ENCODE measurements around the gene UCP2. TPM values are rescaled to one million over a fixed set of nuclear protein-coding genes. Genes with fewer than 3 reads are reported as not detected.
A peak's percentile ranks its signal among the peaks of the same experiment; 100 is the strongest.

The UCP2 gene
- total and polyA plus RNA-seq, 9 of the 15 experiments (the other 6 are each of a cell fraction or from before 2014, with no cell fraction given): 19.2 to 216 (median 87.9) TPM

DNA sequence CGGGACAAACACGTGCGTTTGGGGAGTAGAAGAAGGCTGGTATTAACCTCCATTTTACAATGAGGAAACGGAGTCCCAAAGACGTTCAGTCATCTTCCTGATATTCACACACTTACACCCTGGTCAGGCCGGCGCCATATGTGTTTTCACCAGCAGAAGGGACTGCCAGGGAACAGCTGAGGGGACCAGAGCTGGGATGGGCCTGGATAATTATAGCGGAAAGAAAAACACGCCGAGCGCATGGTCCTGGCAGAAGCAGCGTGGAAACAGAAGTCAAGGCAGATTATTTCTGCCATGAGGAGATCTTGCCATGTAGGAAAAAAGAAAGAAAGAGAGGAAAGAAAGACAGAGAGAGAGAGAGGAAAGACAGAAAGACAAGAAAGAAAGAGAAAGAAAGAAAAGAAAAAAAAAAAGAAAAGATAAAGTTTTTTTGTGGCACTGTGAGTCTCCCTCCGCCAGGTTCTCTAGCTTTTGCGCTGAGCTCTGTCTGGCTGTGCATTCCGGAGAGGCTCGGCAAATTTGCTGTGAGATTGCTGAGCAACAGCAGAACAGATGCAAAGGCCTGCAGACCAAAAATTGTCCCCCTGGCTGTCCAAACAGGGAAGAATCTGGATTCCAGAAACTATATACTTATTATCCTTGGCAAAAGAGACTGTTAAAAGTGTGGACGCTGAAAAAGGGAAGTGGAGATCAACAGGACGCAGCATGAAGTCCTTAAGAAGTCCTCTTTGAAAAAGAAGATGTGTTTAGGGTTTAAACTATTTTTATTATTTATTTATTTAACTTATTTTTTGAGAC lies 1.3 kb upstream of the UCP2 start (continued):
- no peak for TF ChIP-seq NFE2L1 (tag; IDR thresholded peaks at IDR 0.05; ENCODE audit: borderline replicate concordance, low read depth)
- no peak for TF ChIP-seq NR2C1 (IDR thresholded peaks at IDR 0.05)
- no peak; the same call in 1 of the 2 replicates for TF ChIP-seq NR2C1 (tag; IDR thresholded peaks at IDR 0.05)
- TF ChIP-seq NCOA1 (IDR thresholded peaks at IDR 0.05; ENCODE audit: low read depth): no peak
- TF ChIP-seq ETV5 (CRISPR knock-in tag; IDR thresholded peaks at IDR 0.05; ENCODE audit: low read depth): no peak
- TF ChIP-seq GTF2A2 (tag; IDR thresholded peaks at IDR 0.05): 0 out of 2 replicates have a peak, but pooled peaks have one; percentile 58
- no peak for TF ChIP-seq ZNF12 (CRISPR knock-in tag; IDR thresholded peaks at IDR 0.05)
- TF ChIP-seq, protein P1, sequence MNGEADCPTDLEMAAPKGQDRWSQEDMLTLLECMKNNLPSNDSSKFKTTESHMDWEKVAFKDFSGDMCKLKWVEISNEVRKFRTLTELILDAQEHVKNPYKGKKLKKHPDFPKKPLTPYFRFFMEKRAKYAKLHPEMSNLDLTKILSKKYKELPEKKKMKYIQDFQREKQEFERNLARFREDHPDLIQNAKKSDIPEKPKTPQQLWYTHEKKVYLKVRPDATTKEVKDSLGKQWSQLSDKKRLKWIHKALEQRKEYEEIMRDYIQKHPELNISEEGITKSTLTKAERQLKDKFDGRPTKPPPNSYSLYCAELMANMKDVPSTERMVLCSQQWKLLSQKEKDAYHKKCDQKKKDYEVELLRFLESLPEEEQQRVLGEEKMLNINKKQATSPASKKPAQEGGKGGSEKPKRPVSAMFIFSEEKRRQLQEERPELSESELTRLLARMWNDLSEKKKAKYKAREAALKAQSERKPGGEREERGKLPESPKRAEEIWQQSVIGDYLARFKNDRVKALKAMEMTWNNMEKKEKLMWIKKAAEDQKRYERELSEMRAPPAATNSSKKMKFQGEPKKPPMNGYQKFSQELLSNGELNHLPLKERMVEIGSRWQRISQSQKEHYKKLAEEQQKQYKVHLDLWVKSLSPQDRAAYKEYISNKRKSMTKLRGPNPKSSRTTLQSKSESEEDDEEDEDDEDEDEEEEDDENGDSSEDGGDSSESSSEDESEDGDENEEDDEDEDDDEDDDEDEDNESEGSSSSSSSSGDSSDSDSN (IDR thresholded peaks at IDR 0.05; ENCODE audit: borderline replicate concordance in 1 of 2, low read depth in 2 of 2, low read length in 2 of 2): no peak
- TF ChIP-seq, protein P2, sequence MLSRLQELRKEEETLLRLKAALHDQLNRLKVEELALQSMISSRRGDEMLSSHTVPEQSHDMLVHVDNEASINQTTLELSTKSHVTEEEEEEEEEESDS (CRISPR knock-in tag; IDR thresholded peaks at IDR 0.05): no peak
- TF ChIP-seq FOXM1 (IDR thresholded peaks at IDR 0.05; ENCODE audit: low read depth): no peak
- no peak for TF ChIP-seq FOXM1 (CRISPR knock-in tag; IDR thresholded peaks at IDR 0.05; ENCODE audit: low read depth)
- no peak for TF ChIP-seq BACH1 (tag; IDR thresholded peaks at IDR 0.05)
- TF ChIP-seq ZNF780A (CRISPR knock-in tag; IDR thresholded peaks at IDR 0.05): no peak
- TF ChIP-seq, protein P3, sequence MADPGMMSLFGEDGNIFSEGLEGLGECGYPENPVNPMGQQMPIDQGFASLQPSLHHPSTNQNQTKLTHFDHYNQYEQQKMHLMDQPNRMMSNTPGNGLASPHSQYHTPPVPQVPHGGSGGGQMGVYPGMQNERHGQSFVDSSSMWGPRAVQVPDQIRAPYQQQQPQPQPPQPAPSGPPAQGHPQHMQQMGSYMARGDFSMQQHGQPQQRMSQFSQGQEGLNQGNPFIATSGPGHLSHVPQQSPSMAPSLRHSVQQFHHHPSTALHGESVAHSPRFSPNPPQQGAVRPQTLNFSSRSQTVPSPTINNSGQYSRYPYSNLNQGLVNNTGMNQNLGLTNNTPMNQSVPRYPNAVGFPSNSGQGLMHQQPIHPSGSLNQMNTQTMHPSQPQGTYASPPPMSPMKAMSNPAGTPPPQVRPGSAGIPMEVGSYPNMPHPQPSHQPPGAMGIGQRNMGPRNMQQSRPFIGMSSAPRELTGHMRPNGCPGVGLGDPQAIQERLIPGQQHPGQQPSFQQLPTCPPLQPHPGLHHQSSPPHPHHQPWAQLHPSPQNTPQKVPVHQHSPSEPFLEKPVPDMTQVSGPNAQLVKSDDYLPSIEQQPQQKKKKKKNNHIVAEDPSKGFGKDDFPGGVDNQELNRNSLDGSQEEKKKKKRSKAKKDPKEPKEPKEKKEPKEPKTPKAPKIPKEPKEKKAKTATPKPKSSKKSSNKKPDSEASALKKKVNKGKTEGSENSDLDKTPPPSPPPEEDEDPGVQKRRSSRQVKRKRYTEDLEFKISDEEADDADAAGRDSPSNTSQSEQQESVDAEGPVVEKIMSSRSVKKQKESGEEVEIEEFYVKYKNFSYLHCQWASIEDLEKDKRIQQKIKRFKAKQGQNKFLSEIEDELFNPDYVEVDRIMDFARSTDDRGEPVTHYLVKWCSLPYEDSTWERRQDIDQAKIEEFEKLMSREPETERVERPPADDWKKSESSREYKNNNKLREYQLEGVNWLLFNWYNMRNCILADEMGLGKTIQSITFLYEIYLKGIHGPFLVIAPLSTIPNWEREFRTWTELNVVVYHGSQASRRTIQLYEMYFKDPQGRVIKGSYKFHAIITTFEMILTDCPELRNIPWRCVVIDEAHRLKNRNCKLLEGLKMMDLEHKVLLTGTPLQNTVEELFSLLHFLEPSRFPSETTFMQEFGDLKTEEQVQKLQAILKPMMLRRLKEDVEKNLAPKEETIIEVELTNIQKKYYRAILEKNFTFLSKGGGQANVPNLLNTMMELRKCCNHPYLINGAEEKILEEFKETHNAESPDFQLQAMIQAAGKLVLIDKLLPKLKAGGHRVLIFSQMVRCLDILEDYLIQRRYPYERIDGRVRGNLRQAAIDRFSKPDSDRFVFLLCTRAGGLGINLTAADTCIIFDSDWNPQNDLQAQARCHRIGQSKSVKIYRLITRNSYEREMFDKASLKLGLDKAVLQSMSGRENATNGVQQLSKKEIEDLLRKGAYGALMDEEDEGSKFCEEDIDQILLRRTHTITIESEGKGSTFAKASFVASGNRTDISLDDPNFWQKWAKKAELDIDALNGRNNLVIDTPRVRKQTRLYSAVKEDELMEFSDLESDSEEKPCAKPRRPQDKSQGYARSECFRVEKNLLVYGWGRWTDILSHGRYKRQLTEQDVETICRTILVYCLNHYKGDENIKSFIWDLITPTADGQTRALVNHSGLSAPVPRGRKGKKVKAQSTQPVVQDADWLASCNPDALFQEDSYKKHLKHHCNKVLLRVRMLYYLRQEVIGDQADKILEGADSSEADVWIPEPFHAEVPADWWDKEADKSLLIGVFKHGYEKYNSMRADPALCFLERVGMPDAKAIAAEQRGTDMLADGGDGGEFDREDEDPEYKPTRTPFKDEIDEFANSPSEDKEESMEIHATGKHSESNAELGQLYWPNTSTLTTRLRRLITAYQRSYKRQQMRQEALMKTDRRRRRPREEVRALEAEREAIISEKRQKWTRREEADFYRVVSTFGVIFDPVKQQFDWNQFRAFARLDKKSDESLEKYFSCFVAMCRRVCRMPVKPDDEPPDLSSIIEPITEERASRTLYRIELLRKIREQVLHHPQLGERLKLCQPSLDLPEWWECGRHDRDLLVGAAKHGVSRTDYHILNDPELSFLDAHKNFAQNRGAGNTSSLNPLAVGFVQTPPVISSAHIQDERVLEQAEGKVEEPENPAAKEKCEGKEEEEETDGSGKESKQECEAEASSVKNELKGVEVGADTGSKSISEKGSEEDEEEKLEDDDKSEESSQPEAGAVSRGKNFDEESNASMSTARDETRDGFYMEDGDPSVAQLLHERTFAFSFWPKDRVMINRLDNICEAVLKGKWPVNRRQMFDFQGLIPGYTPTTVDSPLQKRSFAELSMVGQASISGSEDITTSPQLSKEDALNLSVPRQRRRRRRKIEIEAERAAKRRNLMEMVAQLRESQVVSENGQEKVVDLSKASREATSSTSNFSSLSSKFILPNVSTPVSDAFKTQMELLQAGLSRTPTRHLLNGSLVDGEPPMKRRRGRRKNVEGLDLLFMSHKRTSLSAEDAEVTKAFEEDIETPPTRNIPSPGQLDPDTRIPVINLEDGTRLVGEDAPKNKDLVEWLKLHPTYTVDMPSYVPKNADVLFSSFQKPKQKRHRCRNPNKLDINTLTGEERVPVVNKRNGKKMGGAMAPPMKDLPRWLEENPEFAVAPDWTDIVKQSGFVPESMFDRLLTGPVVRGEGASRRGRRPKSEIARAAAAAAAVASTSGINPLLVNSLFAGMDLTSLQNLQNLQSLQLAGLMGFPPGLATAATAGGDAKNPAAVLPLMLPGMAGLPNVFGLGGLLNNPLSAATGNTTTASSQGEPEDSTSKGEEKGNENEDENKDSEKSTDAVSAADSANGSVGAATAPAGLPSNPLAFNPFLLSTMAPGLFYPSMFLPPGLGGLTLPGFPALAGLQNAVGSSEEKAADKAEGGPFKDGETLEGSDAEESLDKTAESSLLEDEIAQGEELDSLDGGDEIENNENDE (IDR thresholded peaks at IDR 0.05; ENCODE audit: low read depth, low read length): no peak
- TF ChIP-seq RFX5 (IDR thresholded peaks at IDR 0.05; ENCODE audit: low read depth, low read length): no peak

Data from K562 (cell line).